GM21619 (cell line): ENCODE data around the gene HCRT.
"Not testable (repeated sequence)": the region's sequence is repeated elsewhere in the genome, so short reads cannot be mapped to it uniquely, and the experiment has no call there.

Experiments used
- ATAC-seq: cut with Tn5 transposase; IDR thresholded peaks from one replicate; pipeline ENCODE4 v1.9.1; 2021; ENCODE audit not compliant: unreplicated experiment

Gene HCRT

DNA sequence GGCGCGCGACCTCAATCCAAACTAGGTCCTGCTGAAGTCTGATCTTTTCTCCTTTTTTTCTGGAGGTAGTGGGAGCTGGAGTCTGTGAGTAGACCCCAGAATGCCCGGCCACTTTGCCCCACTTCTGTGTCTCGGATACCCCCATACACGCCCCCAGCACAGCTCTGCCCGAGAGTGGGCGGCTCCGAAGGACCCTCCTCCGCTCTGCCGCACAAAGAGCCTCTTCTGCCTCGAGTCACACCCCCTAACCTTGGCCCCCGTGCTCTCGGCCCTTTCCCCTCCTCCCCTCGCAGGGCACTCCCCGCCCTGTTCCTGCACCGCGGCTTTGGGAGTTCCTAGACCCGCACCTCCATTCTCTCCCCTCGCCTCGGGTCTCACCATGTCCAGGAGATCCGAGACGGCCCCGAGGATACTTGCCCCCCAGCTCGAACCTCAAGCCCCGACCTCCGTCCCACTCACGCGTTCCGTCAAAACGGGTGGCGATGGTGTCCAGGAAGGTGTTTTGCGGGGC is 4.8 kb downstream of the HCRT start:
- ATAC-seq = no peak

DNA sequence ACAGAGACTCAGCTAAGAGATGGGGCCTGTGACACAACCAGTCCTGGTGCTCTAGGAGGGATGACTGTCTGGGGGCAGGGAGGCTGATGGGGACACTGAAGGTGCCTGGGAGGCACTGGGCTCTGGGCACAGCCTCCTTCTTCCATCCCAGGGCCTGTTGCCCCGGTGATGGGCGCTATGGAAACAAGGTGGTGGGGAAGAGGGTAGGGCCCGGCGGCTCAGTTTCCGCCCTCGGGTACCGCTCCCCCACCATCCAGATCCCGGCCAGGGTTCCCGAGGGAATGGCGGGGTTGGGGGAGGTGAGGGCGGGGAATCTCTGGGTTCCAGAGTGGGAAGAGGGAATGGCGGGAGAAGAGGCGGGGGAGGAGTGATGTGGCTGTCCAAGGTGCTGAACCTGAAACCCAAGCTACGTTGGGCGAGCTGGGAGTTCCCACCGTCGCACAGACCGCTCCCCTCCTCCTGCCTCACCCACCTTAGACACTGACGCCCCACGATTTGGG is 5.3 kb downstream of the HCRT start:
- no peak for ATAC-seq

DNA sequence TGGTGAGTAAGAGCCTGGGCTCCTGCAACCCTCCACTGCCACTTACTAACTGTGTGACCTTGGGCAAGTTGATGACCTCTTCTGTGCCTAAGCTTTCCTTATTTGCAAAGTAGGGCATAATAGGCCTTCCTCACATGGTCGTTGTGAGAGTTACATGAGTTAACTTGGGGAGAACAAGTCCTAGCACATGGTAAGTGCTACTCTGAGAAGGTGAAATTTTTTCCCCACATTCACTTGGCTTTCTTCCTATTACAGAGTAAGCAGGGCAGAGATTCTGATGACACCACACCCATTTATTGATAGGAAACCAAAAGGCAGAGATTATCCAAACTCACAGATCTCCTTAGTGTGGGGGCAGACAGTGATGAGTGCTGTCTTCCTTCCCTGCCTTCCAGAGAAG is 5.9 kb downstream of the HCRT start:
- ATAC-seq = no peak

DNA sequence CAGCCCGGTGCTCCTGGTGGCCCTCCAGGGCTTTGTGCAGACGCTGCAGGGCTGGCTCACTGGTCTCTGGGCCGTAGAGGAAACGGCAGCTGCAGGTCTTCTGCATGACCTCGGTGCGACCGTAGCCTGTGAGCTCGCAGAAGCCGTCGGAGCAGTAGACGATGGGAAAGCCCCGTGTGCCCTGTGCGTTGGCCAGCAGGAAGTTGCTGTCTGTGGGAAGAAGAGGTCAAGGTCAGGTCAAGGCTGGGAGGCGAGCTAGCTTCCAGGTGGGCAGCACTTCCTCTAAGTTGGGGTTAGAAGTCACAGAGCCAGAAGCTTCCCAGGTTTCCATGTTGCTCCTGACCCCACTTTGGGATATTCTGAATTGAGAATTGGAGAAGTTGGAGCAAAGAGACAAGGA is 6.4 kb downstream of the HCRT start:
- ATAC-seq = no peak

DNA sequence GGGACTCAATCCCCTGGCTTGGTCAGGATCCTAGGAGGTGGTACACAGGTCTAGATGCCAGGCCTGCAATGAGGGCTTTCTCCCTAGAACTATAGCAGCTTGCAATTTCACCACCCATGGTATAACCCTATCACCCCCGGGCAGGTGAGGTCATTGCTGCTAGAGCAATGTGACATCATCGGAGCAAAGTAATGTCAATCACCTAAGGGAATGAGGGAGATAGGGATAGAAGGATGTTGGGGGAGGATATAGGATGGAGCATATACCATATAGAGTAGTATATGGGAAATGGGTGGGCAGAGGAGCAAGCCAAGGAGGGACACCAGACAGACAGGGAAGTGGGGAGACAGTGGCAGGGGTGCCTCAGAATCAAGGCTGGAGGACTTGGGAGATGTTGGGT is 7.6 kb downstream of the HCRT start:
- no peak for ATAC-seq

DNA sequence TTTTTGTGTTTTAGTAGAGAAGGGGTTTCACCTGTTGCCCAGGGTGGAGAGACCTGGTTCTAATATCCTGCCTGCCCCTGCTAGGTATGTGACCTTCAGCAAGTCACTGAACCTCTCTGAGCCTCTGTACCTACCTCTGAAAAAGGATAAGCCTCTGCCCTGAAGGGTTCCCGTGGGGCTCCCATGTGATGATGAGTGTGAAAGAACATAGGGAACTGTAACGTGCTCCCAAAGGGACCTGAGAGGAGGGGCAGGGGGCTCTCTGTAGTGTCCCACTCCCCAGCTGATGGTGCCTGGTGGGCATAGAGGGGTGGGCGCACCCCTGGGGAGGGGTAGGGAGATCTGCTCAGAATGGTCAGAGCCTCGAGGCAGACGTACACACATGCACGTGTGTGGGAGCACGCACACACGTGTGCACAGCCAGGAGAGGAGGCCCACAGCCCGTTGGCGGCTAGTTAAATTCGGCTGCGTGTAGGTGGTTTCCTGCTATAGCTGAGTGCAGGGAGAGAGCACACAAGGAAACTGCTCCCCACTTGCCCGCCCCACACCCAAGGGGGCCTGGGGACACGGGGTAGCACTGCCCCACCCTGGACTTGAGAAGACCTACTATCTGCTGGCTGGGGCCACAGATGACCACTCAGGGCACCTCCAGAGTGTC is 11.0 kb downstream of the HCRT start:
- no peak for ATAC-seq

DNA sequence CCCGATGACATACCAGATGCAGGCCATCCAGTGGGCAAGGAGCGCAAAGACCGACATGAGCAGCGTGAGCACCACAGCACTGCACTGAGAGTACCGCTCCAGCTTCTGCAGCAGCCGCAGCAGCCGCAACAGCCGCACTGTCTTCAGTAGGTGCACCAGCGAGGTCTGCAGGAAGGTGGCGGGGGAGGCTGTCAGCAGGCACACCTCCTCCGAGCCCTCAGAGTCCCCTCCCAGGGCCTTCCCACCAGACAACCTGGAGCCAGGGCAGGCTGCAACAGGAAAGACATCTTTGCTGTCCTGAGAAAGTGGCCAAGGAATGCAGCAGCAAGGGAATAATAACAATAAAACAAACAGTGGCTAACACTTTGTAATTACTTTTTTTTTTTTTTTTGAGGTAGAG is 13.4 kb downstream of the HCRT start:
- no peak for ATAC-seq

DNA sequence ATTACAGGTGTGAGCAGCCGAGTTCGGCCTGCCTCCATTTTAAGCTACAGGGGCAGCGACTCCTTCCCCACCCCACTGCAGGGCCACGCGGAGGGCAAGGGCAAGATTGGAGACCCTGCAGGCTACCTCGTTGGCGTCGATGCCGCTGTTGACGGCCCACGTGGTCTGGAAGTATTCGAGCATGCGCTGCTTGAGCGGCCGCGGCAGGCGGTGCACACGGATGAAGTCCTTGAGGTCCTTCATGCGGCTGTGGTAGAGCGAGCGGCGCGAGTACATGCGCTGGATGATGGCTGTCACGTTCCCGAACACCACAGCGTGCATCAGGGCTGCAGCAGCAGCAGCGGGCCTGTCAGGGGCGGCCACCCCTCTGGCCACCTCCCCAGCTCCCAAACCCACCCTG is 15.9 kb downstream of the HCRT start:
- ATAC-seq = no peak

DNA sequence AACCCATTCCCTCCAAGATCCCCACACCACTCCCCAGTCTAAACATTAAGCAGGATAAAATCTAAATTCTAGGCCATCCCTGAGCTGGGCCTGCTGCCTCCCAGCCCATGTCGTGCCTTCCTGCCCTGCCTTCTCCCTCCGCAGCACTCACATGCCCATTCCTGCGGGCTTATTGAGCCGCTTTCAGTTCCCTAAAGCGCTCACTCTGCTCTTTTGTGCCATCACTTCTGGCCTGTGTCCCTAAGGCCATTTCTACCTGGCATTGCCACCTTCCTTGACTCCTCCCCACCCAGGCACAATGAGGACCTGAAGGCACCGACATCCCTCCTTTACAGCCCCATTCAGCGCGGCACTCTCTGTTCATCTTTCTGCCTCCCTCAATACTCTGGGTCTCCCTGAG is 17.4 kb downstream of the HCRT start:
- no peak for ATAC-seq

DNA sequence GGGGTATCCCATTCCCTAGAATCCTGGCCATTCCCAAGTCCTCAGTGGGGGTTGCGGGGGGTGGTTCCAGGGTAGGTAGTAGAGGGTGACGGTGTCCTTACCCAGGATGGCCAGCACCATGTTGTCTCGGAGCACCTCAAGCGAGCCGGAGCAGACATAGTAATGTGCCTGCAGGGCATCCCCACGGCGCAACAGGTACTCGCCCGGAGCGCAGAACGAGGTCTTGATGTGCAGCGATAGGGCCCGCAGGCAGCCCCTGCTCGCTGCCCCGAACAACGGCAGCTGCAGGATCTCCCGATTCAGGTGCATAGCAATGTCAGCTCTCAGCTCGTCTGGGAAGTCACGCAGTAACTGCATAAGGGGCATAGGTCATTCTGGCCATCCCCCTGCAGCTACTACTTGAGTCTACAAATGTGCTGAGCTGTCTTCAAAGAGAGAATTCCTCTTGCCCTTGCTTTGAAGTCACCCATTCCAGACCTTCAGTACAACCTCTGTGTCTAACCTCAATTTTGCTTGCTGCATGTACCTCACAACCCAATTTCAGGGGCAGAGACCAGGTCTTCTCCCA is 19.0 kb downstream of the HCRT start:
- ATAC-seq = no peak

DNA sequence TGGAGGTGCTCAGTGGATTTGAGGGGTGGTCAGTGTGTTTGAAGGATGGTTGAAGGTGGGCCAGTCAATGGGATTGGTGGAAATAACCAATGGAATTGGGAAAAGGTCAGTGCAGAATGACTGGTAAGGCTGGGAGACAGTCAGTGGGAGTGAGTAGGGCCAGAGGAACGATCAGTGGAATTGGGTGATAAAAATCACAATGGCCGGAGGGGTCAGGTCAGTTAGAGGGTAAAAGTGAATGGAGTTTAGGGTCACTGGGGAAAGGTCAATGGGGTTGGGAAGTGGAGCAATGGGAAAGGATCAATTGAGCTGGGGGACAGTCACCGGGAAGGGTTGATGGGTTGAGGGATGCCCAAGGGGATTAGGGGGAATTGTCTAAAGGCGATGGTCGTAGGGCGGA is 19.5 kb downstream of the HCRT start:
- ATAC-seq = no peak

DNA sequence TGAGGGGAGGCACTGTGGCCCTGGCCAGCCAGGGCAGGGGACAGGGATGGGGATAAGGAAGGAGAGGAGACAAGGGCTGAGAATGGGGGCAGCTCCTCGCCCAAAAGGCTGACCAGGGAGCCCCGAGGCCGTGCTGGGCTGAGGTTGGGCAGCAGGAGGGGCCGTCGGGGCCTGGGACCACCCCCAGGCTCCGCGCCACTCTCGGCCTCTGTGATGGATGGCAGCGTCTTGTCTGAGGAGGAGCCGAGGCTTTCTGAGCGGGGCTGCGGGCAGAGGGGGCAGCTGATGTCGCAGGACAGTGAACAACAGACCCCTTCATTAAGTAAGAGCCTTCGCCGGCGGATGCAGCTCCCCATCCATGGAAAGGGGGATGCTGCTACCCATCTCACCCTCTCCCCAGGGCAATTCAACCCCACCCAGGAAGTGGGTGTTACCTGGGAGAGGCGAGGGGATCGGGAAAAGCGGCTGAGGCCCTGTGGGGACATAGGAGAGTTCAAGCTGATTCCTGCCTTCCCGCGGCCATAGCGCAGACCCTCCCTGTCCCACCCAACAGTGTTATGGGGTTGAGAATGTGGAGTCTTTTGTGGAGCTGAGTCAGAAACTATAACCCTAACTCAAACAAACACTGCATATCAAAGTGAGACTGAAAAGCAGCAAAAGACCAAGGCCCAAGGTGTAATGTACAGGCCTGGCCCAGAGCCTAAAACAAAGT is 21.4 kb downstream of the HCRT start:
- ATAC-seq = no peak

DNA sequence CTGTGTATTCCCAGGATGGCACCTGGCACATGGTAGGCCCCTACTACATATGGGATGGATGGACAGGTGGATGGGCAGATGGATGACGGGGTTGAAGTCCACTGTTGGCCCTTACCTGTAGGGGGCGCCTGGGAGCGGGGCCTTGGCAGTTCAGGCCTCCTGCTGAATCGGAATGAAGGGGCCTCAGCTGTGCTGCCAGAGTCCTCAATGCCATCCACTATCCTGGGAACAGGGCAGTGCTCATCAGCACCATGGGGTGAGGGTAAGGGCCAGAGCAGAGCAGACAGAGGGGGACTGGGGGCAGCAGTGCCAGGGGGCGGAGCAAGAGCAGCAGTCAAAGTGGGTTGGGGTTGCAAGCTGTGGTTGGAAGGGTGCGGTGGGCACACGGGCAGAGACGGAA is 22.1 kb downstream of the HCRT start:
- ATAC-seq = no peak

DNA sequence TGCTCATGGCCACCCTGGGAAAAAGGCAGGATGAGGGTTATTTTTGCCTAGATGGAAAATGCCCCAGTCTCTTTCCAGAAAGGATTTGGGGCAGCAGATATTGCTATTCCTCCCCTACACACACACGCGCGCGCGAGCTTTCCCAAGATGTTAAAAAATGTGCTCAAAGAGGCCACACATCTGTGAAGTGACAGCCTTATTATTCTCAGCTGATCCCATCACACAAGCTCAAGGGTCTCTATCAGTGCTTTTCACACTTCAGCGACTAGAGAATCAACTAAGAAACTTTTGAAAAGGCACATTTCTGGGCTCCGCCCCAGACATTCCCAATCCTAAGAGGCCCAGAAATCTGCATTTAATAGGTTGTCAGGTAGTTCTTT is 24.7 kb downstream of the HCRT start:
- no peak for ATAC-seq

DNA sequence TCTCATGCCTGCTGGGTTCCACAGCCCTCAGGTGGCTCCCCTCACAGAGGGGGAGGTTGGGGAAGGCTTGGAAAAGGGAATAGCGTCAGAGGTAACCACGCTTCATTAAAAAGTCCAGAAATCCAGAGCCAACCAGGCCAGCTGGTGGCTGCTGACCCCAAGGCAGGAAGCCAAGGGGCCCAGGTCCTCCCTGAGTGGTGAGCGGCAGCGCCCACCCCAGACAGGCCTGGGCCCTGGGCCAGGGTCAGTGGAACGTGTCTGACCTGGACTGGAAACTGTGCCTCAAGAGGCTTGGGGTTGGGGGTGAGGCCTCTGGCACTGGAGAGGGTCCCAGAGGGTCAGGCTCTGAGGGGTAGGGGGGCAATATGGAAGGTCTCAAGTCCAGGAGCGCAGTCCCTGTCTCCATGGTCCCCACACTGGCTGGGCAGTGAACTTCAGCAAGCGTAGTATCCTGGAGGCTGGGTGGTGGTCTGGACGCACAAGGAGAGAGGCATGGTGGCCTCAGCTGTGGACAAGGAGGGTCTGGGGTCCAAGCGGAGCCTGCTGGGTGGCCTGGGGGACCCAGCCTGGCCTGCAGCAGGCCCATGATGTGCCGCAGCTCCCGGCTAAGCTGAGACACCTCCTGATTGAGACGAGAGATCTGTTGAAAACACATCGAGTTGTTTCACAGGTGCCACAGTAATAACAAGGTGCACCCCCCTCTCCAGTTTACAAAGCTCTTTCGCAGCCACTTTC is 25.3 kb downstream of the HCRT start:
- no peak for ATAC-seq

DNA sequence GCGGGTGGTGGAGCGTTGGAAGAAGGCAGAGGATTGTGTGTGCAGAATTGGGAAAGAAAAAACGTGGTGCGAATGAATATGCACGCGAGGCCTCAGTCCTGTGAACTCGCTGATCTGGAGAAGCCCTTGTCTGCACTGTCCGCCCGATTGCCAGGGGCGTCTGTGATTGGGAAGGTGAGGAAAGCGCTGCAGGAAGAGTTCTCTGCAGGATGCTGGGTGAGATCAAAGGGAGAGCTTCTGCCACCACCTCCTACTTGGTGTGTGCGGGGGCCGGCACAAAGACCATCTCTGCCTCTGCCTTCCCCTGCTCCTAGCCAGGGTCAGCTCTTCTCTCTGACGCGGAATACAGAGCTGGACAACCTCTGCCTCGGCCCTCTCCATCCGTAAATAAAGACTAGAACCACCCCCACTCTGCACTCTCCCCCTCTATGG is 29.6 kb downstream of the HCRT start:
- no peak for ATAC-seq

DNA sequence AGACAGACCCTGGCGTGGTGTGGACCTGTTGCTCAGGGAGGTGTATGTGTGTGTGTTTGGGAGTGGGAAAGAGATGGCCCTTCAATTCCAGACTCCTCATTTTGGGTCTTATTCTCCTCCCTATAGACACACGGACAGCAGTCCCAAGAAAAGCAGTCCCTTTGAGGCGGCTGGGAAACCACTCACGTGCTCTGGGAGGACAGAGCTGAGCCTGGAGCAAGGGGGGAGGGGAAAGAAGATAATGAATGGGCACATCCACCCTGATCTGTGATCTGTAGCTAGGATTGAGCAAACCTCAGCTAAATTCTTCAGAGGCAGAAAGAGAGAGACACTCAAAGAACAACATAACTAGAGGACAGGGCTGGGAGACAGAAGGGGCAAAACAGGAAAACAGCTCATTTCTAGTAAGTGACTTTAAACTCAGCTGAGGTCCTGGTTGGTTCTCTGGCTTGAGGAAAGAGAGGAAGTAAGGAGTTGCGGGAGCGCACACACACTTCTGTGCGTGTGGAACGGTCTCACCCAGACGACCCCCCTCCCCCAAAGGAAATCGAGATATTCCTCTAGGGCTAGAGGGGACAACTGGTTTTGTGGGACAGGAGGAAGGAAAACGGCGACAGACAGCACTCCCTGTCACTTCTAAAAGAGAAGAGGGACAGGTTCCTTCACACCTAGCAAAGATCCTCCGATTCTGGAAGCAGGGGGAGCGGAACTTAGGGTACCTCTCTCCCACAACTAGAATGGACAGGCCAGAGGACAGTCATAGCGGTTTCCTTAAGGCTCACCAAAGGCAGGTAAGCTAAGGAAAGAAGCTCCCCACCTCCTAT is 31.1 kb downstream of the HCRT start:
- ATAC-seq = no peak

DNA sequence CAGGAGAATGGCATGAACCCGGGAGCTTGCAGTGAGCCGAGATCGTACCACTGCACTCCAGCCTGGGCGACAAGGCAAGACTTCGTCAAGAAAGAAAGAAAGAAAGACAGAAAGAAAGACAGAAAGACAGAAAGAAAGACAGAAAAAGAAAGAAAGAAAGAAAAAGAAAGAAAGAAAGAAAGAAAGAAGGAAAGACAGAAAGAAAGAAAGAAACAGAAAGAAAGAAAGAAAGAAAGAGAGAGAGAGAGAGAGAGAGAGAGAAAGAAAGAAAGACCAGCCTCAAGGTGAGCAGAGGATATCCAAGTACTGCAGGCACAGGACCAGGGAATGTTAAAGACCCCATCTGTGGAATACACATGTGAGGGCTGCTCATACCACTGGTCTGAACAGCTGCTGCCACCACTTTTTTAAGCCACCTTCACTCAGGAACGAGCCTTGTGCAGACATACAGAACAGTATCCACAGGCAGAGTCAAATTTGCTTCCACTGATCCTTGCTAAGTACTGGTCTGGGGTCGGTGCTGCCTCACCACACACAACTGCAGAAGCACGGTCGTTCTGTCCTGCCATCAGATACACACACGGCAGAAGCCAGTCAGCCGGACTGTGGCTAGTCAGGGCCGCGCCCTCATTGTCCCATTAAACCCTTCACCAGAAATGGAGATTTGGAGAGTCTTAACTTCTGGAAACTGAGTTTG is 38.2 kb downstream of the HCRT start:
- no peak for ATAC-seq

DNA sequence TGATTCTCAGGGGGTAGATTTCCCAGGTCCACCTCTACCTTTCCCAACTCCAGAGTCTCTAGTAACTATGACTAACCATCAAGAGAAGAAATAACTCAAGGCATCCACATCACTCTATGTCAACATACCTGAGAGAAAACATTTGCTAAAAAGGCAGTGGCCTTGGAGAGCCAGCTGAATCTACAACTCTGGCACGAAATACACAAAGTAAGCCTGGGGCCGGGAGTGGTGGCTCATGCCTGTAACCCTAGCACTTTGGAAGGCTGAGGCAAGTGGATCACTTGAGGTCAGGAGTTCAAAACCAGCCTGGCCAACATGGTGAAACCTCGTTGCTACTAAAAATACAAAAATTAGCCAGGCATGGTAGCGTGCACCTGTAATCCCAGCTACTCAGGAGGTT is 42.1 kb downstream of the HCRT start:
- ATAC-seq = not testable (repeated sequence)

DNA sequence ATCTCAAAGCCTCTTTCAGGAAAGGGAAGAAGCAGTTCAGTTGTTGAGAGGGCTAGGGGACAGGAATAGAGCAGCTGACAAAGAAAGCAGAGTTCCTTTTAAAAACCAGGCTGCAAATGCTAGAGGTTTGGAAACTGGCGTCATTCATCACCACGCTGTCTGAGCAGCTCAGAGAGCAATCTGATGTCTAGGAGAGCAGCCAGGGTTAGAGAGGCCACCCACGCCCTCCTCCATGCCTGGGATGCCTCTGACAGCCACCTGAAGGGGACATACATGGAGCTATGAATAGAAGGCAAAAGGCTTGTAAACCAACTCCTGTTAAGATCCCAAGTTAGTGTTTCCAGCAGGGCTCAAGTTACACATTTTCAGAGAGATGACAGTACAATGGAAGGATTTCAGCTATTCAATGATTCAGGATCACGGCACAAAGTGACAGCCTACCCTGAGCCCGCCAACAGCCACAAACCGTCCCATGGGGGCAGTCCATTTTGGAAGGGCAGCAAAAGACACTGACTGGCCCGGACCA is 42.8 kb downstream of the HCRT start:
- no peak for ATAC-seq
